Forelimb muscle (tissue), 1 donor: Measurements from ENCODE around the gene CTAGE1. TPM values are rescaled to one million over a fixed set of nuclear protein-coding genes. Genes with fewer than 3 reads are reported as not detected.
"Not testable (repeated sequence)": the region's sequence is repeated elsewhere in the genome, so short reads cannot be mapped to it uniquely, and the experiment has no call there.

Source experiments
- DNase-seq: peaks from one replicate; pipeline ENCODE4 v3.0.0-alpha.2; 2013; ENCODE audit warnings: low read depth
- polyA plus RNA-seq: library from polyadenylated mRNA; unstranded; fragments of 120-200 nt; gene quantifications from one replicate; pipeline ENCODE4 v1.2.1, GENCODE V29; 2013; ENCODE audit not compliant: insufficient read length

The CTAGE1 gene
- polyA plus RNA-seq, 1 donor = not detected

DNA sequence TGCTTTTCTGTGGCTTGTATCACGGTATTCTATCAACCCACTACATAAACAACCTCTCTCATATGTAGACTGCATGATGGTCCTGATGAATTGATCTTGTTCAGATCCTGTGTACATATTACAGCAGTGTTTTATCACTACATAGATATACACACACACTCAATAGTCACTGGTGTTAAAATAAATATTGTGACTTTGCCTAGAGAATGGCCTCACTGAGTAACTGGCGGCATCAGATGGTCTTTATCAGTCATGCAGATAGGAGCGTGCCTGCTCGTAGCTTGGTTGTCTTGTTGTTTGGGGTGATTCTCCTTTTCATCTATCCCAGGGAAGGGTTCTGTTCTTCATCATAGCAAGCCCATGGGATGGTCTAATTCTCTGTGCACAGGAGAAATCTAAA lies 18.4 kb upstream of the CTAGE1 start:
- no peak for DNase-seq

DNA sequence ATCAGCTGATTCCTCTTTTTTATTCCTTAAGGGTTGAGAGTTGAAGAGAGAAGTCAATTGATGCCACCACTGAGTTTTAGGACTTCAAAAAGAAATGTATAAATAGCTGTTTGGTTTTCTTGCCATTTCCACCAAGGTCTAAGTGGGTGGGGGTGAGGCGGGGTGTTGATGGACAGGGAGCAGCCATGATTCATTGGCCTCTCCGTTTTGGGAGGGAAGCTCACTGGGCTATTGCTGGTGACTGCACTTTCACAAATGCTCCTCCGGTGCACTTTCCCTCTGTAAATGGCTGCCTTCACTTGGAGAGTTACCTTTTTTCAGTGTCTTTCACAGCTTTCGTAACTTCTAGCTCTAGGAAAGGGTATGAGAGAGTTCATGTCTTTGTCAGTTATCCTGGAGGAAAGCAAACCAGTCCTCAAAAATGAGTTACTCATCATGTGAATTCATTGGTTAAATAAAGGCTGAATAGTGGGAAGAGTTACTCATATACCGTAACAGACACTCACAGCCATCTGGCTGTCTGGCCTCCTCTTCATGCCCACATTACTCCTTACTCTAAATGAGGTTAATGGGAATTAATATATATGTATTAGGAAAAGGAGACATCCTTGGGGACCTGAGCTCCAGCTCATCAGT lies 17.4 kb upstream of the CTAGE1 start:
- DNase-seq = no peak

DNA sequence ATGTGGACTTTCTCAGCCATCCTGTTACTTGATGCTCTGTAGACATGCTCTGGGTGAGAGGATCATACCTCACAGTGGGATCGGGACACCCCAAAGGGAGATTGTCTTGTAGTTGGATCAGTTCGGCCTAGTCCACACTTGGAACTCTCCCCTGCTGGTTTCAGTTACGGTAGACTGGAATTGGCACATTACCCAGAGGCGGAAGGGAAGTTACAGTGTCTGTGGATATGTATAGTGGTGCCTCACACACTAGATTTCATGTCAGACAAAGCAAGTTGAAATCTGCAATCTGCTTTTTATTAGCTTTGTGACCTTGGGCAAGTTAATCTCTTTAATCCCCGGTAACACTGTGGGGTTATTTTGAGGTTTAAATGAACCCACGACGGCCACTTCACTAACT lies 16.2 kb upstream of the CTAGE1 start:
- no peak for DNase-seq

DNA sequence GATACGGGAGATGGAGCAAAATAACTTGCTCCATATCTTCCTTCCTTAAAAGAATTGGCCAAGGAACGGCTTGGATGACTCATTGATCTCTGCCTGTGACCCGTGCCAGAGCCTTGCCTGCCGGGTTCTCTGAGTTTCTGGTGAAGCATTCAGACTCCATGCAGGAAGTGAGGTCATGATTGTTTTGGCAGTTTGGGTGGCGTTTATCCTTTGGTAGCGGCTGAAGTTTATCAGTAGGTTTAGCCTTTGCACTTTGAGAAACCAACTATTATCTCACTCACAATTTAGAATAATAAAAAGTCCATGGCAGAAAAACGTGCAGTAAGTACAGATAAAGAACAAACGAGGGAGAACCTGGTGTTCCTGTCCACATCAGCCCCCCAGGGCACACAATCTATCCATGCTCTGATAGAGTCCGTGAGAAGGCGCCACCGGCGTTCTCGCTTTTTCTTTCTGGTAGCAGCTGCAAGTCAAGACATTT lies 15.0 kb upstream of the CTAGE1 start:
- no peak for DNase-seq

DNA sequence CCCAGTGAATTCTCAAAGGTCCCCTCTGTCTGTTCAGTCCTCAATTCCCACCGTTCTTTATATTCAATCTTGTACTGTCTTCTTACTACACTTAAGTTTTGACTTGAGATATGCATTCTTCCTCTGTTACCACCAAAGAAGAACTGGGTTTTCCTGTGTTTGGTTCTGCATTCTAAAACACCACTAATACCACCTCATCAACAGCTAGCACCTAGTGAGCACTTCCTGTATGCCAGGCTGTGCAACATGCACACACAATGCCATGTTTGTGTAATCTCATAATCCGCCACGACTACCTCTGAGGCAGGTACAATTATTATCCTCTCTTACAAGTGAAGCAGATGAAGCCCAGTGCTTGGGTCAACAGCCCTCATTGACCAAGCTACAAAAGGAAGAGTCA lies 11.8 kb upstream of the CTAGE1 start:
- no peak for DNase-seq

DNA sequence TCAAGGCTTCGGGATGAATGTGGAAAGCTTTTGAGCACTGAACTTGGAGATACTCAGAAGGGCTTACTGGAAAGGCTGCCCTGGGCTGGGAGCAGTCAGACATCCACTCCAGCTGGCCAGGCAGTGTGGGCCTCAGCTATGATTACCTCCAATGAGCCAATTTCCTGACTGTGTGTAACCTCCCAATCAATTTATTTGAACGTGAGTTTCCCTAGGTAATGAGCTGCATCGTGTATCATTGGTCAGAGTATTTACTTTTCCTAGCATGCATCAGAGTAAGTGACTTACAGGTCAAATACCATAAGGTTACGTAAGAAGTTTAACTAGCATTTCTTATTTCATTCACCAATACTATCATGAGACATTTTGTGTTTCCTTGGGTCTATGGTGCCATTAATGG lies 11.0 kb upstream of the CTAGE1 start:
- DNase-seq = no peak

DNA sequence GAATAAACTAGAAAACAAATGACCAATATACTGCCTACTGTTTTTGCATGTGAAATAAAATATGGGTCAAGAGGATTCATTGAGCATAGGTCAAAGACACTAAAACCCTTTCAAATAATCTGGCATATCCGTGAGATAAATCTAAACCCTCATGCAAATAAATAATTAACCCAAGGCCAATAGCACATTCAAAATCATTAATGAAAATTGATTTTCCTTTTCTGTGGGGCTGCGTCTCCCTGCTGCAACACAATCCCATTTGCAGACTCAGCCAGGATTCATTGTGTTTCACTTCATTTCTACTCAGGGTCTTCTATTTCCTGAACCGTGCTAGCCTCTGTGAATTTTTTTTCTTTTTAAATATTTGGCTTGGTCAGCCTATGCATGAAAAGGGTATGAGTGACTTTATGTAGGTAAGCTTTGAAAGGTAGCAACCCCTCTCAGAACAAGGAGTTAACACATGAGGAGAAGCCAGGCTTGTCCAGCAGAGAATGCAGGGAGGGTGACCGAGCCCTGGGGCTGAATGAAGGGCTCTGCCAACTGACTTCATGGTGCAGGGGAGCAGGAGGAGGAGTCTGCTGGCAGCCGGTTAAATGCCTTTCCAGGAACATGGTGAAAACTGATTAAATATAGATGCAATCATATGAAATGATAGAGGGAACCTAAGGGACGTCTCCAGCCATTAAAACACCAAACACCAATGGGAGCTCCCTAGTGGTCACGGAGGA lies 10.3 kb upstream of the CTAGE1 start:
- no peak for DNase-seq

DNA sequence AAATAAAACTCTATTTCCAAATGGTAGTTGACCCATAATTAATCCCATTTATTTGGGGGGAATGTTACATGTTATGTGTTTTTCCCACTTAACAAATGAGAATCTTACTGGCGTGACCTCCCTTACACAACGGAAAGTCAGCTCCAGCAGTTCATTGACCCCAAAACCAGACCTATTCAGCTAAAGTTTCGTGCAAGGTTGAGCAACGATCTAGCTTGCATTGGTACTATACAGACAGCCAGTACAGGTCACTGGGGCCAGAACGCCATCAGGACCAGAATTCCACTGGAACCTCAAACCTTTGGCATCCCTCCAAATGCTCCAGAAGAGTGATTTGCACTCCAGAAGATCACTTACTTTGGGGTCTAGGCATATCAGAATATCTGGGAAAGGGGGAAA lies 6.8 kb upstream of the CTAGE1 start:
- no peak for DNase-seq

DNA sequence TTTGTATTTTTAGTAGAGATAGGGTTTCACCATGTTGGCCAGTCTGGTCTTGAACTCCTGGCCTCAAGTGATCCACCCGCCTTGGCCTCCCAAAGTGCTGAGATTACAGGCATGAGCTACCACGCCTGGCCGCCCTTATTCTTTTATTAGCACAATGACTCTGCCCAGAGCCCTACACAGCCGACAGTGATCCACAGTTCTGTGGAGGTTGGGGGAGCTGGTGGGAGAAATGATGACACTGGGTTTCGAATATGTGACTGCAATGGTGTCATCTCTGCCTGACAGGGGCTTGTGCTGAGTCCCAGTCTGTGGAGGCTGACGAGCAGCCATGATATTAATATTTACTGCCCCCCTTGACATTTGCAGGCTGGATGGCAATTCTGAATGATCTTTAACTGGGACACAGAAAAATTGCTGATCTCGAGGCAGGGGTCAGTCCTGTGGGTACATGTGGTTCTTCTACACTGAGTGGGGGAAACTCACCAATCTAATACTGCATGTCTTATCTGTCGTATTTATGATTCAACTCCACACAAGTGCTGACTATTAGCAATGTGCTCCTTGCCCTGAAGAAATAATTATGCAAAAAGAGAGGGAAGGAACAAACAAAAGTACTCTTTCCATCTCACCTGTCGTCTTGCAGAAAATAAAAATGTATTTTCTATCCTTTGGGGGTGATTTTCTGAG lies 6.3 kb upstream of the CTAGE1 start:
- DNase-seq = no peak

DNA sequence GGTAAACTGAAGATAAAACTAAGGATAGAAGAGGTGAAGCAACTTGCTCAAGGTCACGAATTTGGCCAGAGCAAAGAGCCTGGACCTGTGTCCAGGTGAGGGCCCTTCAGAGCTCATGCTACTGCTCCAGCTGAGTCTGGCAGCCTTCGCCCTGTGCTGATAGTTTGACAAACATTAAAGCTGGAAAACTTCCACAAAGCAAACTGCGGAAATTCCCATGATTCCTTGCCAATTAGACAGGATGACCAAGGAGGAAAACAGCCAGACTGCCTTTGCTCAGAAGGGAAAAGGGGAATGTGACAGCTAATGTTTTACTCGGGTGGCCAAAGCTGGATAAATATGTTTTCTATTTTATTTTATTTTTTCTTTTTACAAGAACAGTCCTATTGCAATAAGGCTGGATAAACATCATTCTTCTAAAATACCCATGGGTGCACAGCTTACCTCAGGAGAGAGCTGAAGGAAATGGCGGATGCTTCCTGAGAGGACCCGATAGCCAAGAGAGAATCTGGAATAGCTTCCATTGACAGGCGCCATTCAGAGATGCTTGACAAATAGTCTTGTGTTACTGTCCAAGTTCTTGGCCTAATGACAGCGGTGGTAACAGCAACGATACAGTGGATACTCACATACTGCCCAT lies 5.3 kb upstream of the CTAGE1 start:
- DNase-seq = no peak

DNA sequence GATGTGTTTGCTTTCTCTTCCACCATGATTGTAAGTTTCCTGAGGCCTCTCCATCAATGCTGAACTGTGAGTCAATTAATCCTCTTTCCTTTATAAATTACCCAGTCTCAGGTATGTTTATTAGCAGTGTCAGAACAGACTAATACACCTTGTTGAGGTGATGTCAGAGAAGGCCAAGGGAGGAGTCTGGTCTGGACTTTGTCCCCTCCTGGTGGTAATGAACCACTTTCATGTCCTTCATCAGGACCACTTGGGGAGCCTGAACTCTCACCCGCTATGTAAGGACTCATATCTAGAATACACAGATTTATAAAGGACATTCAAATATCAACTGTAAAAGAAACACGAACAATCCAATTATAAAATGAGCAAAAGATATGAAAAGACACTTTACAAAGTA lies 2.9 kb upstream of the CTAGE1 start:
- no peak for DNase-seq

DNA sequence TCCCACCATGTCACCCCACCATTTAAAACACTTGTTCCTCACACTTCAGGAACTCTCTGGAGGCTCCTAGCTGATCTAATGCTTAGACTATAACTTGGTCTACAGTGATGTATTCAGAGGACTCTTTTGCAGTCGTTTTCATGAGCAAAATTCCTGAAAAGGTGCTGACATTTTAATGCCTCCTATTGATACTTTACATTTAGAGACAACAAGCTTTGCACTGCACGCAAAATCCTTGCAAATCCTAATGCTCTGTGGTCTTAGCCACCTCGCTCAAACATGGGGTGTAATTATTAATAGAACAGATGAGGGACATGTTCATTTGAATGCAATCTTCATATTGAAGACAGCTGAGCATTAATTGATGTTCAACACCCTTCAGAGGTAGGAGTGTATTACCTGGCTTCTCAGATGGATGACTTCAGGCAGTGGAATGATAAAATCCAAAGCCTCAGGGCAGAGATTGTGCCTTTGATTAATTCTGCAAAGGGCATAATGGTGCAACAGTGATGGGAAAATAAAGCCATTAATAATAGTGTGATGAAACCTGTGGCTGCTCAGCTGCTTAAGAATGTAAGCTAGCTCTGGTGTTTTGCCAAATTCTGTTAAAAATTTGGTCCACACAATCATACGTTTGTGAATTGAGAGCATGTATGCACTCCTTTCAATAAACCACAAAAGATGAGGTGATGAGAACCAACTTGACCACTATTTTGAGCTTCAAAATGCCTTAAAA lies 5.4 kb downstream of the CTAGE1 start:
- no peak for DNase-seq

DNA sequence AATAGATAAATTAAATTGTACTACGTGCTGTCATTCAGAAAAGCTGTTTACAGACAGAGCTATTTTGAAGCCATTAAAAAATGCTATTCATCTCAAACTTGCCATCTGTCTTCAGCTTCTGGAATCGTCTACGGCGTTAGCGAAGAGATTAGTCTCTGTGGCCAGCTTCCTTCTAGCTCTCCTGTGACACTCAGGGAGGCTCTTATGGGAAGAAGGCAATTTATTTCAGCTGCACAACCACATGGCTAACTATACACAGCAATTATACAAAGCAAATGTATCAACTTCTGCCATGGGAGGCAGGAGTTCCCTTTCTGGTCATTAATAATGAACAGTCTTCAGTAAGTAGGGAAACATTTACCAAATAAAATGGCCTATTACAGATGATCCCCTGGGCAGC lies 6.3 kb downstream of the CTAGE1 start:
- no peak for DNase-seq

DNA sequence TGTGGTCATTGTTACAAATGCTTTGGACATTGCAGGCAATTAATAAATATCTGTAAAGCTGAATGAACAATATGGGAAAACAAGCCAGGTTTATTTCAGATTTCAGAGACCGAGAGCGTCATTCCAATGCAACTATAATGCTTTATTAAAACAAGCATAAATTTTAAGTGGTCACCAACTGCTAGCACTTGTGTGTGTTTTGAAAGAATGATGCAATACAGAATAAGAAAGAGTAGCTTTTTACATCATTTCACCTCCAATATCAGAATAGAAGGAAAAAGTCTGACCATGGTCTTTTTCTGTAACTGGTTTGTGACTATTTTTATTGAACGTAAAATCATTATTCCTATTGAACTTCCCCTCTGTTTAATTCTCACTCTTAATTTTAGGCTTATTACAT lies 7.6 kb downstream of the CTAGE1 start:
- no peak for DNase-seq

DNA sequence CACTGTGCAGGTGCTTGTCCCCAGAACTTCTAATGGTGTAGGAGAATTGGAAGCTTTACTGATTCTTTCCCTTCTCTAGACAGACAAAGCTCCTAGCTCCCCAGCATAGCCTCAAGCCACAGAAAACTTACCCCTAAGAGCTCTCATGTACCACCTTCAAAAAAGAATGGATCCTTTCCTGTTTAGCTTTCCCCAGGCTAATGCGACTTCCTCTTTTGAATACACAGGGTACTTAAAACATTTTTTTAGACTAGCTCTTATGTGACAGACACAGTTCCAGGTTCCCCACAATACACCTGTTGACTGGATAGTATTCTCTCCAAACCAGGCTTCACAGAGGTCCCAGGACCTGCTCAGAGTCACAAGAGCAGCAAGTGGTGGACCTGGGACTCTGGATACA lies 8.3 kb downstream of the CTAGE1 start:
- no peak for DNase-seq

DNA sequence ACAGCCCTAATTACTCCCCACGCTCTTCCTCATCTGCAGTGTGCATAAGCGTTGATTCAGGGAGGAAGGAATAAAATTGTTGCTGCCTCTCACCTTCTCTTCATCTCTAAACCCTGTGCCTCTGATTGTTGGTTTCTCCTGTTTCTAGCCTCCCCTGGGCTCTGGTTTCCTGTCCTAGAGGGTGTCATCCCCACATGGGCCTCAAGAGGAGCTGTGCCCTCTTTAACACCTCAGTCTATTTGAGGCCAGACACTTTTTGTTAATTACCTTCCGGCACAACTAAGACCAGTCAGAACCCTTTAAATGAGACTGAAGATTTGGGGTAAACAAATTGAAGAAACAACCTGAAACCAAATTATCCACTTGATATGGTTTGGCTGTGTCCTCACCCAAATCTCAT lies 9.7 kb downstream of the CTAGE1 start:
- no peak for DNase-seq

DNA sequence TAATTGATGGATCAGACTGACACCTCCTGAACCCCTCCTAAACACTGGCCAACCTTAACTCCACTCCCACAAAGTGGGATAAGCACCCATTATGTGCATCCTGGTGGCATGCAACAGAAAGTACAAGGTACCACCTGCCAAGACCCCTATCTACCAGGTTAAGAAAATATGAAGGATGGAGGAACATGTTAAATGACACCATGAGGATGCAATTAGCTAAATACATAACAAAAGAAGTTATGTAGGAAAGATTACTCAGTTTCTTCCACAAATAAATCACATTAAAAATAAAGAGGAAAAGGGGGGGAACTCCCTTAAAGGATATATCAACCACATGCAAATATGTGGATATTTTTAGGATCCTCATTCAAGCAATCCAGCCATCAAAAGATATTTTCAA lies 12.6 kb downstream of the CTAGE1 start:
- no peak for DNase-seq

DNA sequence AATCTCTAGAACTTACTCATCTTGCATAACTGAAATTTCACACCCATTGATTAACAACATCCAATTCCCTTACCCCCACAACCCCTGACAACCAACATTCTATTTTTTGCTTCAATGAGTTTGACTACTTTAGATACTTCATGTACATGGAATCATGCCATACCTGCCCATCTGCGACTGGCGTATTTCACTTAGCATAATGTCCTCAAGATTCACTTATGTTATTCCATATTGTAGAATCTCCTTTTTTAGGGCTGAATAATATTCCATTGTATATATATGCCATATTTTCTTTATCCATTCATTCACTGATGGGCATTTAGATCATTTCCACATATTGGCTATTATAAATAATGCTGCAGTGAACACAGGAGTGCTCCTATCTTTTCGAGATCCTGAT lies 13.8 kb downstream of the CTAGE1 start:
- no peak for DNase-seq

DNA sequence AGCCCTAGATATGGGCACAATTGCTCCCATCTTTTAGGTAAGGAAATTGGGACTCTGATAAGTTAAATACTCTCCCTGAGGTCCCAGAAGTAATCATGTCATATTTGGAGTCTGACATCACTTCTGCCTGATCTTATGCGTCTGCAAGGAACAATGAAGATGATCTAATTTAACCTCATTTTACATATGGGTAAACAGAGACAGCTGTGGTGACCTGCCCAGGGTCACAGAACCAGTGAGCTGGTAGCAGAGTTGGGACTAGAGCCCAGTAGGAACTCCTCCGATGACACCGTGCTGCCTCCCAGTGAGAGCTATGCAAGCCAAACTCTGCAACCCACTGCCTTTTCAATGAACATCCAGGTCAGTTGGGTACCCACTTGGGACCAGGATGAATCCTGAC lies 17.8 kb downstream of the CTAGE1 start:
- no peak for DNase-seq

DNA sequence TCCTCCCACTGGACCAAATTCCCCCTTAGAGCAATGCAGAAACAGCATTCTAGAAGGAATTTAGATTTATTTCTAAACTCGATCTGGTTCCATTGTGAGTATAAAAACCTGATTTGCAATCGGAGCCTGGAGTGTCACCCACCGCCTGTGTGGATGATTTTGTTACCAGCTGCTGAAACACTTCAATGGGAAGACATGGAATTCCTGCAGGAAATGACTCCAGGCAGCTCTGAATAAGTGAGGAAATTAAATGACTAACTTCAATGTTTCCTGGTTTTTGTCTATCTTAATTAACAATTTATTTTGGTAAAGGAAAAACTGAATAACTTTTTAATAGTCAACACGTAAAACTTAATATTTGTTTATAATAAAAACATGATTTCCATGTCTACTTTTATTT lies 19.3 kb downstream of the CTAGE1 start:
- DNase-seq = no peak

DNA sequence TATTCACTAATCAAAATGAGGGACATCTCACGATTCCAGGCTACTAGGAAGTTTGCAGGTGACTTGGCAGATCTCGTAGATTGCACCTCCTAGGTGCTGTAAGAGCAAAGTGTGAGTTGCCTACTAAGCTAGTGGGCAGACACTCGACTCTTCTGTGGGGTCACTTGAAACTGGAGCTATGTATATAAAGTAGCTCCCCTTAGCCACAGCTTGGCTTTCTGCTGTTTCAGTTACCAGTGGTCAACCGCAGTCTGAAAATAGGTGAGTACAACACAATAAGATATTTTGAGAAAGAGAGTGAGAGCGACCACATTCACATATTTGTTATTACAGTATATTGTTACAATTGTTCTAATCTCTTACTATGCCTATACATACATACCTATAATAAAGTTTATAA lies 23.3 kb downstream of the CTAGE1 start:
- no peak for DNase-seq

DNA sequence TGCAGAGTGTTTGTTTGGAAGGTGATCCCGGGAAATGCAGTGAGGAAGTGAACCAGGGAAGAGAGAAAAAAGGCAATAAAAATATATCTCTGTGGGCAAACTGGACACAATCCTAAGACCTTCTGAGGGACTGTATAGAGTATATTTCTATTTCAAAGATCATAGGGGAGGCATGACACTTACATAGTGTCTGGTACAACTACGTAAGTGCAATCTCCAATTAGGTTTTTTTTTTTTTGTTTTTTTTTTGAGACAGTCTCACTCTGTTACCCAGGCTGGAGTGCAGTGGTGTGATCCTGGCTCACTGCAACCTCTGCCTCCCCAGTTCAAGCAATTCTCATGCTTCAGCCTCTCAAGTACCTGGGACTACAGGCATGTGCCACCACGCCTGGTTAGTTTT lies 24.6 kb downstream of the CTAGE1 start:
- DNase-seq = not testable (repeated sequence)
